PFSK-1 (cell line): ENCODE results near the gene POC1A.

Experiments
- FOXP2 ChIP-seq: optimal IDR thresholded peaks from 2 replicates; pipeline ENCODE3; 2011; ENCODE audit warnings: borderline replicate concordance, control low read depth, inconsistent platforms; ENCODE audit not compliant: insufficient read depth; ENCODE audit errors: extremely low read length, extremely low read depth
- POLR2AphosphoS5 ChIP-seq: IDR thresholded peaks from 2 replicates; pipeline ENCODE4 v1.6.1; 2012; ENCODE audit warnings: low read depth, mild to moderate bottlenecking, control low read depth, low read length, moderate library complexity
- REST ChIP-seq, 2 experiments: IDR thresholded peaks; 2 replicates each; pipeline versions ENCODE4 v1.6.1 to v1.8.0; 2011 to 2012; ENCODE audit warnings: low read depth in 2 of 2, low read length in 2 of 2, control low read depth in 1 of 2, inconsistent platforms in 1 of 2, mild to moderate bottlenecking in 1 of 2, moderate library complexity in 1 of 2; ENCODE audit not compliant: insufficient read depth in 1 of 2
- SIN3A ChIP-seq: IDR thresholded peaks from 2 replicates; pipeline ENCODE4 v1.6.1; 2012; ENCODE audit warnings: mild to moderate bottlenecking, low read length, moderate library complexity, borderline replicate concordance; ENCODE audit not compliant: insufficient read depth
- TAF1 ChIP-seq: IDR thresholded peaks from 2 replicates; pipeline ENCODE4 v1.6.1; 2012; ENCODE audit warnings: low read length, control low read depth, borderline replicate concordance; ENCODE audit not compliant: insufficient read depth

POC1A gene

GRCh38 chr3:52102934-52103333 lies 51.3 kb downstream of the POC1A start:
- no peak for TF ChIP-seq SIN3A
- no peak for TF ChIP-seq TAF1
- no peak for TF ChIP-seq POLR2AphosphoS5
- no peak for TF ChIP-seq FOXP2
- no peak for TF ChIP-seq REST (IDR thresholded peaks at IDR 0.05; ENCODE audit: insufficient read depth in 1 of 2, low read depth in 2 of 2, low read length in 2 of 2)

- TF ChIP-seq POLR2AphosphoS5 (no peak), FOXP2 (no peak), REST (IDR thresholded peaks at IDR 0.05; ENCODE audit: insufficient read depth in 1 of 2, low read depth in 2 of 2, low read length in 2 of 2) (no peak), SIN3A (no peak)
Measured at GRCh38 chr3:52099001-52099401, 55.2 kb downstream of the POC1A start.

GRCh38 chr3:52097851-52098507 lies 56.2 kb downstream of the POC1A start:
- TF ChIP-seq POLR2AphosphoS5 (no peak), SIN3A (no peak), TAF1 (no peak), FOXP2 (no peak), REST (IDR thresholded peaks at IDR 0.05; ENCODE audit: insufficient read depth in 1 of 2, low read depth in 2 of 2, low read length in 2 of 2) (no peak)

- TF ChIP-seq REST (IDR thresholded peaks at IDR 0.05; ENCODE audit: insufficient read depth in 1 of 2, low read depth in 2 of 2, low read length in 2 of 2): no peak
- TF ChIP-seq POLR2AphosphoS5: no peak
- TF ChIP-seq TAF1: no peak
- TF ChIP-seq FOXP2: no peak
- TF ChIP-seq SIN3A: no peak
Measured at GRCh38 chr3:52095990-52096775, 58.0 kb downstream of the POC1A start.
